Thyroid gland (tissue), 4 donors: ENCODE measurements around the gene TSPAN4. TPM values are rescaled to one million over a fixed set of nuclear protein-coding genes. Genes with fewer than 3 reads are reported as not detected.

Source experiments
- DNase-seq, 2 donors: peaks; one replicate each; pipeline ENCODE4 v3.0.0-alpha.2; 2019
- H3K27ac ChIP-seq, 3 donors: fragments of 200-600 bp; sonication (generic); 1 replicate in 2 of 3; 2 replicates in 1 of 3; pipeline ENCODE4 v1.5.1; 2016 to 2019; ENCODE audit warnings: mild to moderate bottlenecking in 1 of 3, moderate library complexity in 1 of 3
- H3K27me3 ChIP-seq: fragments of 200-600 bp; sonication (generic); one replicate; pipeline ENCODE4 v1.5.1; 2019
- H3K36me3 ChIP-seq, 2 donors: fragments of 200-600 bp; sonication (generic); one replicate each; pipeline ENCODE4 v1.5.1; 2016 to 2019
- H3K4me1 ChIP-seq, 2 donors: fragments of 200-600 bp; sonication (generic); one replicate each; pipeline ENCODE4 v1.5.1; 2017 to 2019
- H3K4me3 ChIP-seq, 3 donors: fragments of 200-600 bp; sonication (generic); replicated peaks in 1 of 3; 1 replicate in 2 of 3; 2 replicates in 1 of 3; pipeline ENCODE4 v1.5.1; 2016; ENCODE audit warnings: mild to moderate bottlenecking in 1 of 3
- H3K9me3 ChIP-seq: fragments of 200-600 bp; sonication (generic); one replicate; pipeline ENCODE4 v1.5.1; 2017
- POLR2A ChIP-seq, 2 donors: fragments of 450-650 bp; IDR thresholded peaks; one replicate each; pipeline ENCODE4 v1.6.1; 2017; ENCODE audit warnings: antibody characterized with exemption in 2 of 2, mild to moderate bottlenecking in 2 of 2, moderate library complexity in 1 of 2
- WGBS, 2 donors: methylation state at CpG; one replicate each; pipeline ENCODE4 v1.1.5; 2017; 5-methylcytosine and 5-hydroxymethylcytosine counted together
- intact Hi-C: fragments of 100-400 bp; cut with DNase I; formaldehyde crosslinking; loops from one replicate; pipeline ENCODE4 v1.15.1; 2023
- total RNA-seq, 4 donors: library from RNA; depleted of rRNA; stranded (reverse); fragments of >200 nt; gene quantifications; one replicate each; pipeline ENCODE4 v1.2.3, GENCODE V29; 2016
- TF ChIP-seq, protein P1 (sequence below), 6 experiments: fragments of 200-600 bp in 3 of 6; fragments of 450-650 bp in 3 of 6; sonication (generic) in 3 of 6; IDR thresholded peaks; one replicate each; pipeline ENCODE4 v1.5.1; 2016 to 2019; ENCODE audit warnings: antibody characterized with exemption in 6 of 6, mild to moderate bottlenecking in 2 of 6, inconsistent platforms in 1 of 6, moderate library complexity in 1 of 6

Gene TSPAN4
- total RNA-seq, 4 donors from 2014 or later, result 86.1 to 127 (median 107) TPM

DNA sequence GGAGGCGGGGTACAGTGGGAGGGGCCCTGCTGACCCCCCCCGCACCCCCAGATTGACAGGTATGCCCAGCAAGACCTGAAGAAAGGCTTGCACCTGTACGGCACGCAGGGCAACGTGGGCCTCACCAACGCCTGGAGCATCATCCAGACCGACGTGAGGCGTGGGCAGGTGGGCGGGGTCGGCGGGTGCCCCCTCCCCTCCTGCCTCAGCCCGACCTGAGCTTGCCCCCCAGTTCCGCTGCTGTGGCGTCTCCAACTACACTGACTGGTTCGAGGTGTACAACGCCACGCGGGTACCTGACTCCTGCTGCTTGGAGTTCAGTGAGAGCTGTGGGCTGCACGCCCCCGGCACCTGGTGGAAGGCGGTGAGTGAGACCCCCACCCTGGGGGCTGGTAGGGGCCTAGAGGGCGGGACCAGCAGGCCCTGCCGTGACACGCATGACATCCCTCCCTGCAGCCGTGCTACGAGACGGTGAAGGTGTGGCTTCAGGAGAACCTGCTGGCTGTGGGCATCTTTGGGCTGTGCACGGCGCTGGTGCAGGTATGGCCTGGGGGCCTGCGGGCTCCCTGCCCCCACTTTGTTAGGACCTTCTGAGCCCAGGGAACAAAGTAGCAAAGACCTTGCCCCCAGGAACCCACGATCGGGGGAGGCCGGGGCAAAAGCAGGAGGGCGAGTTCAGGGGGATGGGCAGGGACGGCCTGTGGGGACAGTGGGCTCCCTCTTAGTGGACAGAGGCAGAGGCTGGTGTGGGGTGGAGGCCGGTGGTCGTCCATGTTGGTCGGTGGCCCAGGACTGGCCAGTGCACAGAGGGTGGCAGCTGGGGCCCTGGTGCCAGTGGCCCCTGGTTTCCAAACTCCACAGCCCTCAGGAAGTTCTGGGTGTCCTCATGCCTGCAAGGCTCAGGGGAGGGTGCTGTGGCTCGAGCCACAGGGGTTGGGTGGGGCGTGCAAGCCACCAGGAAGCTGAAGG lies 23.1 kb downstream of the TSPAN4 start:
- no peak for DNase-seq
- H3K27me3 ChIP-seq, result no peaks in the 10 kb centered on the region
- no peak overlapping the region for H3K27ac ChIP-seq
- H3K4me1 ChIP-seq, result no peaks in the 10 kb centered on the region
- H3K36me3 ChIP-seq, result peaks cover 4 to 22% of the 10 kb centered on the region in 2 donors
- intact Hi-C loops, result no loop called here
- TF ChIP-seq, protein P1, sequence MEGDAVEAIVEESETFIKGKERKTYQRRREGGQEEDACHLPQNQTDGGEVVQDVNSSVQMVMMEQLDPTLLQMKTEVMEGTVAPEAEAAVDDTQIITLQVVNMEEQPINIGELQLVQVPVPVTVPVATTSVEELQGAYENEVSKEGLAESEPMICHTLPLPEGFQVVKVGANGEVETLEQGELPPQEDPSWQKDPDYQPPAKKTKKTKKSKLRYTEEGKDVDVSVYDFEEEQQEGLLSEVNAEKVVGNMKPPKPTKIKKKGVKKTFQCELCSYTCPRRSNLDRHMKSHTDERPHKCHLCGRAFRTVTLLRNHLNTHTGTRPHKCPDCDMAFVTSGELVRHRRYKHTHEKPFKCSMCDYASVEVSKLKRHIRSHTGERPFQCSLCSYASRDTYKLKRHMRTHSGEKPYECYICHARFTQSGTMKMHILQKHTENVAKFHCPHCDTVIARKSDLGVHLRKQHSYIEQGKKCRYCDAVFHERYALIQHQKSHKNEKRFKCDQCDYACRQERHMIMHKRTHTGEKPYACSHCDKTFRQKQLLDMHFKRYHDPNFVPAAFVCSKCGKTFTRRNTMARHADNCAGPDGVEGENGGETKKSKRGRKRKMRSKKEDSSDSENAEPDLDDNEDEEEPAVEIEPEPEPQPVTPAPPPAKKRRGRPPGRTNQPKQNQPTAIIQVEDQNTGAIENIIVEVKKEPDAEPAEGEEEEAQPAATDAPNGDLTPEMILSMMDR (IDR thresholded peaks at IDR 0.05), result no peak
- no peak for TF ChIP-seq POLR2A (IDR thresholded peaks at IDR 0.05)
- H3K4me3 ChIP-seq, result no peak overlapping the region
- WGBS, 2 donors, result 89% methylated on average over 21 to 23 of the region's 41 CpGs
- H3K9me3 ChIP-seq, result no peaks in the 10 kb centered on the region

- Histone ChIP-seq H3K27me3 (no peaks in the 10 kb centered on the region), H3K4me1 (no peaks in the 10 kb centered on the region), H3K4me3 (no peak overlapping the region), H3K9me3 (no peaks in the 10 kb centered on the region), H3K27ac (no peak overlapping the region), H3K36me3 (peaks cover 4 to 22% of the 10 kb centered on the region in 2 donors)
- no peak for DNase-seq
- 94% methylated on average over 13 of the region's 14 CpGs; no CpG with 5 or more reads in 1 of the 2 donors for WGBS, 2 donors
- intact Hi-C loops, result no loop called here
- TF ChIP-seq, protein P1 (IDR thresholded peaks at IDR 0.05), result no peak
- no peak for TF ChIP-seq POLR2A (IDR thresholded peaks at IDR 0.05)
These were observed 23.8 kb downstream of the TSPAN4 start for GRCh38 chr11:866481-866880.

DNA sequence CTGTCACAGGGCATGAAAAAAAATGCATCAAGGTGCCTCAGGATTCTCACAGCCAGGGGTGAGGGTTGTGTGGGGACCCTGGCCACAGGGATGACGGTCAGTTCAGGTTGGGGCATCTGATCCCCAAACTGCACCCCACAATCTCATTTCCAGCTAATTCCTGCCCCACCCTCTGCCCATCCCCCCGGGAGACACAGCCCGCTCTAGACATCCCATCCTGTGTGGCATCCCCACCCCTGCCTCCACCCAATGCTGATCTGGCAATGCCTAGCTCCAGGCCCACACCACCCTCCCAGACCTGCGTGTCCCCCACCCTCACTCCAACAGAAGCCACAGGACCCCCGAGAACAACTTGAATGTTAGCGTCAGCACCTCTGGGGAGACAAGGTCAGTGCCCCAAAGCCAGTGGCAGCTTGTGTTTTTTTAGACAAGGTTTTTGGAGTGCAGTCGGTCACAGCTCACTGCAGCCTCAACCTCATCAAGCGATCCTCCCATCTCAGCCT lies 25.3 kb downstream of the TSPAN4 start:
- intact Hi-C loops, result no loop called here
- Histone ChIP-seq H3K4me3 (no peak overlapping the region), H3K9me3 (no peaks in the 10 kb centered on the region), H3K4me1 (no peaks in the 10 kb centered on the region), H3K36me3 (peaks cover 4 to 17% of the 10 kb centered on the region in 2 donors), H3K27me3 (no peaks in the 10 kb centered on the region), H3K27ac (no peak overlapping the region)
- no peak for DNase-seq
- TF ChIP-seq, protein P1 (IDR thresholded peaks at IDR 0.05), result no peak
- no peak for TF ChIP-seq POLR2A (IDR thresholded peaks at IDR 0.05)
- 89 to 91% methylated on average over 8 of the region's 8 CpGs for WGBS, 2 donors

DNA sequence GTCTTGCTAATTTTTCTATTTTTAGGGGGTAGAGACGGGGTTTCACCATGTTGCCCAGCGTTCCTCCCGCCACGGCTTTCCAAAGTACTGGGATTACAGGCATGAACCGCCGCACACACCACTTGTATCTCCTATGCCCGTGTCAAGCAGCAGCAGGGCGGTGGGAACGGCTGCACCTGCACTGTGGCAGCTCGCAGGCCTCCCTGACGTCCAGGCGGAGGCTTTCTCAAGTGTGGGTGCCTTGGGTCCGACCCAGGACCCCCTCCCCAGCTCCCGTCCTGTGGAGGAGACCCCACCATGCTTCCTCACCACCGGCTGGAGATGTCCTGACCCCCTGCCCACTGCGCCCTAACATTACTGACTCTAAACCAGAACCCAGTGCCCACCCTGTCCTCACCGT lies 25.7 kb downstream of the TSPAN4 start:
- no peaks in the 10 kb centered on the region for H3K4me1 ChIP-seq
- H3K27ac ChIP-seq, result no peak overlapping the region
- H3K4me3 ChIP-seq, result no peak overlapping the region
- 84 to 89% methylated on average over 12 to 17 of the region's 17 CpGs for WGBS, 2 donors
- H3K27me3 ChIP-seq, result no peaks in the 10 kb centered on the region
- H3K36me3 ChIP-seq, result peaks cover 4 to 17% of the 10 kb centered on the region in 2 donors
- intact Hi-C loops, result no loop called here
- DNase-seq, result peak in 1 of 2 donors; percentile 24
- TF ChIP-seq, protein P1 (IDR thresholded peaks at IDR 0.05), result no peak
- TF ChIP-seq POLR2A (IDR thresholded peaks at IDR 0.05), result no peak
- no peaks in the 10 kb centered on the region for H3K9me3 ChIP-seq

DNA sequence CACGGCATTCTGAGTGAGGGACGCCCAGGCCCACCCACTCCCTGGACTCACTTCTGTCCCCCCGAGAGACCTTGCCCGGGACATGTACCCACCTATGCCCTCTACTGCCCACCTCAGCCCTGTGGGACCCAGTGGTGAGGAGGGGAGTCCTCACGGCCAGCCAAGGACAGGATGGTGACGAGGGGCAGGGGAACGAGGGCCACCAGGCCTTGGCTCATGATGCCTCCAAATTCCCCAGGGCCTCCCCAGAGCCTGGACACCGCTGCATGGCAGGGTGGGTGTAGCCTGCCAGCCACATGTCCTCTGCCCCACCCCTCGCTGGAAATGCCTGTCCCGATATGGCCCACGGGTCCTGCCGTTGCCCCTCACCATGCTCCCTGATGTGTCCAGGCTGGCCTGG lies 26.1 kb downstream of the TSPAN4 start:
- peaks cover 4 to 15% of the 10 kb centered on the region in 2 donors for H3K36me3 ChIP-seq
- no peak overlapping the region for H3K27ac ChIP-seq
- H3K27me3 ChIP-seq, result no peaks in the 10 kb centered on the region
- H3K4me3 ChIP-seq, result no peak overlapping the region
- intact Hi-C loops, result no loop called here
- no peak for DNase-seq
- 89 to 94% methylated on average over 5 to 12 of the region's 12 CpGs for whole genome bisulfite sequencing, 2 donors
- no peak for TF ChIP-seq POLR2A (IDR thresholded peaks at IDR 0.05)
- TF ChIP-seq, protein P1 (IDR thresholded peaks at IDR 0.05), result no peak
- no peaks in the 10 kb centered on the region for H3K9me3 ChIP-seq
- no peaks in the 10 kb centered on the region for H3K4me1 ChIP-seq
